HG02678 (cell line): Measurements from ENCODE around the gene SUSD6.
A peak's percentile ranks its signal among the peaks of the same experiment; 100 is the strongest.
"Not testable (repeated sequence)": the region's sequence is repeated elsewhere in the genome, so short reads cannot be mapped to it uniquely, and the experiment has no call there.

Source experiments
- ATAC-seq: cut with Tn5 transposase; IDR thresholded peaks from one replicate; pipeline ENCODE4 v1.9.1; 2021; ENCODE audit warnings: mild to moderate bottlenecking, moderate library complexity; ENCODE audit not compliant: unreplicated experiment

The SUSD6 gene

DNA sequence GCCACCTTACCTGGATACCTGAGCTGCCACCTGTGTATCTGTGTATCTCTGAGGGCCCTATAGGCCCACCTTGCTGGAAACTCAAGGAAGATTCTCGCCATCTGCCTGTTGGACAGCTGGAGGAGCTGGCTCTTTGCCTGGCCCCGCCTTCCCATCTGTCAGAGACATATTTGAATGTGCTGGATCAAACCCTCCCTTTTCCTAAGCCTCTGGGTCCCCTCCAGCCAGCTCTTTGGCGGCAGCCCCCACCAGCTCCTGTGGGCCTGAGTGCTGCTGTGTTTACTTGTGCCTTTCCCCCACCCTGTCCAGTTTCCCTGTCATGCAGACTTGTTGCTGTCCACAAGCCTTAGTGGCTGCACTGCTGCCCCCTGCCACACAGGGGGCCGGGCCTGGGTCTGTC lies 99.7 kb downstream of the SUSD6 start:
- ATAC-seq = no peak

DNA sequence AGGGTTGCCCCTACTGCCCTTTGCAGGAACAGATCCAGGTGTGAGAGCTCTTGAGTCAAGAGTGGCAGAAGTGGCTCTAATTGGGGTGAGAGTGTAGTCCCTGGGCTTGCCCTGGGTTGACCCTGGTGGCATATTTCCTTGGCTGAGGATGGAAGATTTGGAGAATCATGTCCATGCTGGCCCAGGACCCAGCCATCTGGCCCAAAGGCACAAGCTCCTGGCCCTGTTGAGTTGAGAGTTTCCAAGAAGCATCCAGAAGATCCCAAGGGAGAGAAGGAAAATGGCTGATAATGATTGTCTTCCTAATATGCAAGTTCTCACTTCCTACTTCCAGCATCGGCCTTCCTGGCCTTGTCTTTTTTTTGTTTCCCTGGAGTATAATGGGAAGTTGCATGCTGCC lies 100.1 kb downstream of the SUSD6 start:
- no peak for ATAC-seq

GRCh38 chr14:69711881-69712560 lies 100.6 kb downstream of the SUSD6 start:
- ATAC-seq = no peak

- no peak for ATAC-seq
Observed at GRCh38 chr14:69712599-69713088, 101.2 kb downstream of the SUSD6 start.

DNA sequence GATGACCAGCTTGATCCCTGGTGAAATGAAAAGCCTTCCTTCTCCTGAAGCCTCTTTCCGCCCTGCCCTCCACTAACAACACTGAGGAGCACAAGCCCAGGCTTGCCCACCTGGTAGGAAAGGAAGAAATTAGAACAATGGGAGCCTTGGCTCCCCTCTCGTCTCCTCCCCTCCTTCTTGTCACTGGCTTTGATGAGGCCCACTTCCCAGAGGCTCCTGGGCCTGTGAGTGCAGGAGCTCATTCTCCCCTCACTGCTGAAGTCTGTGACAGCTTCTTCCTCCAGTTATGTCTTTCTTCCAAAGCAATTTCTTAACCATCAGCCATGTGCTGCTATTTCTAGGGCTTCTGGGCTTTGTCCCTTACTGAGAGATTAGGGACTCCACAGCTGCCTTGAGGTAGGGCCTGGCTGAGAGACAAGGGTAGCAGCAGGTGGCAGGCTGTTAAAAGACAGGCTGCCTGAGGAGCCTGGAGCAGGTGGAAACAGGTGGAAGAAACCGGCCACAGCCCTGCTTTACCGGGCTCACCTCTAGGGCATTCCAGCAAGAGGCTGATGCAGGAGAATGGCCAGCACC lies 101.9 kb downstream of the SUSD6 start:
- ATAC-seq = no peak

- no peak for ATAC-seq
Observed at GRCh38 chr14:69713993-69714679, 102.7 kb downstream of the SUSD6 start.

- no peak for ATAC-seq
Observed at GRCh38 chr14:69715725-69716477, 104.5 kb downstream of the SUSD6 start.

DNA sequence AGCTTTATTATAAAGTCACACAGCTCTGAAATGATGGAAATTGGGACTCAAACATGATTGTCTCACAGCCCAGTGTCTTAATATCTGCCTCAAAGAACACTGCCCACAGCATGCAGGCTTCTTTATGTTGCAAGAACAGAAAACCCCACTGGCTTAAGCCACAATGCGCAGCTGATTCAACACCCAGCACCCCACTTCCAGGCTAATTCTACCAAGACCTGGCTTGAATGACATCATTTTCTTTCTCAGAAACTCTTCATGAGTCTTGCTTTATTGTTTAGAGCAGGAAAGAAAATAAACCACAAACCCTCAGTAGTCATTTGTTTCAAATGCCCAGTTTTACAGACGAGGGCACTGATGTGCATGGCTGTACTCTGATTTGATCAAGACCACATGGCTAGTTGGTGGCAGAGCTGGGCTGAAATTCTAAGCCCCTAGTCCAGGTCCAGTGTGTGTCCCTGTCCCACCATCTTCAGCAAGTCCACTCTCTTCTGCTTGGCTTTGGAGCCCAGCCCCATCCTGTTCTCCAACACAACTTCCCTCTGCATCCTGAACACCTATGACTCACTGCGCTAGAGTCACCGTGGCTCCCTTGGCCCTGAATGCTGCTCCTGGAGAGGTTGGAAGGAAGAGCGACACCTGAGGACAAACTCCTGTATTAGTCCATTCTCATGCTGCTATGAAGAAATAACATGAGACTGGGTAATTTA lies 105.2 kb downstream of the SUSD6 start:
- no peak for ATAC-seq

DNA sequence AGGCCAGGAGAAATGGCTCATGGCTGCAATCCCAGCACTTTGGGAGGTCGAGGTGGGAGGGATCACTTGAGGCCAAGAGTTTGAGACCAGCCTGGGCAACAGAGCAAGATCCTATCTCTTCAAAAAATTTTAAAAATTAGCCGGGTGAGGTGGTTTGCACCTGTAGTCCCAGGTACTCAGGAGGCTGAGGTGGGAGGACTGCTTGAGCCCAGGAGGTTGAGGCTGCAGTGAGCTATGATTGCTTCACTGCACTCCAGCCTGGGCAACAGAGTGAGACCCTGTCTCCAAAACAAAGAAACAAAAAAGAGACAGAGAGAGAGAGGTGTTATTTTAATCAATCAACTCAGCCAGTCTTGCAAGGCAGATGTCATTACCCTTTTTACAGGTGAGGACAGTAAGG lies 107.2 kb downstream of the SUSD6 start:
- not testable (repeated sequence) for ATAC-seq

DNA sequence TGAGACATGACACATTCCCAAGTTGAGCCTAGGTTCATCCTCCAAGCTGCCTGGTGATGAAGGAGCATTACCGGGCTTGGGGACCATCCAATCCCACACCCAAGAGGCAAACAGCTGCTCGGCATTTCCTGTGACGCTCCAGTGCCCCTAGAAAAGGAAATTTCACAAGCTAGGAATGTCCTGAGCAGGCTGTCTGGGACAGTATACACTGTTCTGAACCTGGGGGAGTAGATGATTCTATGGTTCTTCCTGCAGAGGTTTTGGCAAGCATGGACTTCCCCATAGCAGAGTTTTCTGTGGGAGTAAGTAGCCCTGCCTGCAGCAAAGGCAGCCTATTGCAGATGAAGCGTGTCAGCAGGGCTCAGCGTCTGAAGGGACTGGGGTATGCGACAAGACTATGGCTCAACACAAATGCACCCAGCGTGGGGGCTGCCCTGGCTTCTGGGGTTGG lies 108.1 kb downstream of the SUSD6 start:
- no peak for ATAC-seq

- no peak for ATAC-seq
Observed at GRCh38 chr14:69720912-69721311, 109.5 kb downstream of the SUSD6 start.

DNA sequence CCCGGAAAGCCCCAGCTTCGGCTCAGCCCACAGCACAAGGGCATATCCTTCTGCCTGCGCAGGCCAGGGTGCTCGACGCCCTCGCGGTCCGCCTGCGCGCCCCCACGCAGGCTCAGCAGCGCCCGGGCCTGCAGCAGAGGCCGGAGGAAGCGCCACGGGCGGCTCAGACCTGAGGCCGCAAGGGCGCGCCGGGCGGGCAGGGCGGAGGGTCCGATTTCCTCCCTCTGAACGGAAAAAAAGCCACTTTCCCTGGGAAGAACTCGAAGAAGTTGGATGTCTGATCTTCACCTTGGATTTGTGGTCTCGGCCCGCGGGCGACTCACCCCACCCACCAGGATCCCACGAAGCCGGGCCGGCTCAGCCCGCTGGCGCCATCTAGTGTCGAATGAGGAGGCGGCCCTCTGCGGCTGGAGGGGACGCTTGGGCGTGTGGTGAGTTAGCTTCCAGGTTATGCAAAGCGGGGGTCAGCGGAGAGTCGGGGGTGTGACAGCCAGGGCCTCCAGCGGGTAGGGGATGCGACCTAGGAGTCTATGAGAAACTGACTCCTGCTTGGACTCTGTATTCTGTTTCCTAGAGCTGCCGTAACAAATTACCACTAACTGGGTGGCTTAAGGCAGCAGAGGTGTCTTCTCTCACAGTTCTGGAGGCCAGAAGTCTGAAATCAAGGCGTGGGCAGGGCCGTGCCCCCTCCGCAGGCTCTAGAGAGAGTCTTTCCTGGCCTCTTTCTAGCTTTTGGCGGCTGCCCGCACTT lies 115.5 kb downstream of the SUSD6 start:
- ATAC-seq = peak; percentile 87

GRCh38 chr14:69727860-69728259 lies 116.5 kb downstream of the SUSD6 start:
- no peak for ATAC-seq

DNA sequence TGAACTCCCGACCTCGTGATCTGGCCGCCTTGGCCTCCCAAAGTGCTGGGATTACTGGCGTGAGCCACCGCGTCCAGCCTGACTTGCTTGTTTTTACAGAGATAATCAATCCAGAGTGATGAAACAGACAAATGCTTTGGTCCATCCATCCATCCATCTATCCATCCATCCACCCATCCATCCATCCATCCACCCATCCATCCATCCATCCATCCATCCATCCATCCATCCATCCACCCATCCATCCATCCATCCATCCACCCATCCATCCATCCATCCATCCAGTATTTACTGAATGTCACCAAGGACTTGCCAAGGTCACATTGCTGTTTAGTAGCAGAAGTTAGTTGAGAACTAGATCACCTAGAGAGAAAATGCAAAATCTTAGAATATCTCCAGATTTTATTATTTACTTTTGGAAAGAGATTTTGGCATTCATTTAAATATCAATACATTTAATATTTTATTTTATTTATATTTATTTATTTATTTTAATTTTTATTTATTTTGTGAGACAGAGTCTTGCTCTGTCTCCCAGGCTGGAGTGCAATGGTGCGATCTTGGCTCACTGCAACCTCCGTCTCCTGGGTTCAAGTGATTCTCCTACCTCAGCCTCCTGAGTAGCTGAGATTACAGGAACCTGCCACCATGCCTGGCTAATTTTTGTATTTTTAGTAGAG lies 120.7 kb downstream of the SUSD6 start:
- not testable (repeated sequence) for ATAC-seq

DNA sequence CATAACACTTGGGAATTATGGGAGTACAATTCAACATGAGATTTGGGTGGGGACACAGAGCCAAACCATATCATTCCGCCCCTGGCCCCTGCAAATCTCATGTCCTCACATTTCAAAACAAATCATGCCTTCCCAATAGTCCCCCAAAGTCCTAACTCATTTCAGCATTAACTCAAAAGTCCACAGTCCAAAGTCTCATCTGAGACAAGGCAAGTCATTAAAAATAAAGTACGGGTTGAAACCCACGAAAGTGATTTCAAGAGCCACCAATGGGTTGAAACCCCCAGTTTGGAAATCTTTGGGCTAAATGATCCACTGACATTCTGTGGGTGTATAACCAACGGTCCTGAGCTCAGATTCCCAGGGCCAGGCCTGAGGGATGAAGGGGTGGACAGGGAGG lies 125.0 kb downstream of the SUSD6 start:
- not testable (repeated sequence) for ATAC-seq

DNA sequence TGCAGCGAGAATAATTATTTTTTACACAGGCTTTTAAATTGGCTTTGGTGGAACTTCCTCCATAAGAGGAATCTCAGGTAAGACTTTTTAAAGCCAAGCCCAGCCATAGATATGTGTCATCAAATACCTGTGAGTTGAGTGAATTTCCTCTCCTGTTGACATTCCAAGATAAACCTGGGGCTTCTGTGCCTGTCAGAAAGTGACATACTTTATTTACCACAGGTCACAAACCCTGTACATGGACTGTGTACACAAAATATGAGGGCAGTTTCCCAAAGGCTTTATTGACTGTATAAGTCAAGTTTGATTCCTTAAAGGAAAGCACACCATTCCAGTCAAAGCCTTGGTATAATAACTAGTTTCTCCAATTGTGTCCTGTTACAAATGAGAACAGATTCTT lies 129.7 kb downstream of the SUSD6 start:
- no peak for ATAC-seq

- no peak for ATAC-seq
Observed at GRCh38 chr14:69749956-69750355, 138.6 kb downstream of the SUSD6 start.

GRCh38 chr14:69750495-69750894 lies 139.1 kb downstream of the SUSD6 start:
- ATAC-seq = no peak

DNA sequence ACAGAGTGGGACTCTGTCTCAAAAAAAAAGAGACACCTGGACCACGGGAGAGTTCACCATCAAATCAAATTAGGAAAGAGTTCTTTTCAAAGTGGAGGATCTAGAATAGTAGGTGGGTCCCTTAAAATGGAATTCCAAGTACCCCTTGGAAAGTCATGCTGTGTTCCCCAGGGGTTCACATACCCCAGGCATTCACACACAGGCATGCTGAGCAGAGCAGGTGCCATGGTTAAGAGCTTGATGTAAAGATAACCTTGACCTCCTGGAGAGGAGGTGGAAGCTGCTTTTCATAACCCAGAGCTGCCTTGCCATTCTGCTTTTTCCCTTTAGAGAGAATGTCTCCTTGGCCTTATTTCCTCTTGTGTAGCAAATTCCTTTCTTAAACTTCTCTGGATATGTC lies 141.4 kb downstream of the SUSD6 start:
- ATAC-seq = no peak
